Hepatic stellate cell (primary cell): Measurements from ENCODE around the gene TMEM144.
"Not testable (repeated sequence)": the region's sequence is repeated elsewhere in the genome, so short reads cannot be mapped to it uniquely, and the experiment has no call there.

ENCODE experiments used
- DNase-seq: peaks from one replicate; pipeline ENCODE4 v3.0.0; 2011; ENCODE audit warnings: low spot score

Gene TMEM144

DNA sequence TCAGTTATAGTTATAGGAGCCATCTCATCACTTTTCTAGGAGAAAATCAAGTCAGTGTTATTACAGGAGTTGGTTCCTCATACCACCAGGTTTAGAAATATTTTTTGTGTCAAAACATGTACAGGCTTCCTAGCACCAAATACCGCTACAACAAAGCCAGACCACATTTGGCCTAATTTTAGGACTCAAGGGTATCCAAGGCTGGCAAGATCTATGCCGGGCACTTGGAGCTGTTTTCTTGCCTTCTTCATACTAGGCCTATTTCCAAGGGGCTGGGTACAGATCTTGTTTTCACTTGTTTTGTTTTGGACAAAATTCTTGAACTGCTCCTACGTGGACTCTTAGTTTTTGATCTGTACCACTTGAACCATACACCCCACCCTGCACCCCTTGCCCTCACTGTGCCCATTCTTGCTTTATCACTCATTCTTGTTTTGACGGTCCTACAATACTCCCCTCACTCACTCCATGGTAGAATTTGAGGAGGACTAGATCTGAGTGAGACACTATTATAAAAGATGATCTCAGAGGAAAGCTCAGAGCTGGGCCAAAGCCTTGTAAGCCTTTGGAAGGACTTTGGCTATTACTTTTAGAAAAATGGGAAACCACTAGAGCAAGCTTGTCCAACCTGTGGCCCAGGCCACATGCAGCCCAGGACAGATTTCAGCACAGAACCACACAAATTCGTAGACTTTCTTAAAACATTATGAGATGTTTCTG lies 17.7 kb upstream of the TMEM144 start:
- DNase-seq: no peak

DNA sequence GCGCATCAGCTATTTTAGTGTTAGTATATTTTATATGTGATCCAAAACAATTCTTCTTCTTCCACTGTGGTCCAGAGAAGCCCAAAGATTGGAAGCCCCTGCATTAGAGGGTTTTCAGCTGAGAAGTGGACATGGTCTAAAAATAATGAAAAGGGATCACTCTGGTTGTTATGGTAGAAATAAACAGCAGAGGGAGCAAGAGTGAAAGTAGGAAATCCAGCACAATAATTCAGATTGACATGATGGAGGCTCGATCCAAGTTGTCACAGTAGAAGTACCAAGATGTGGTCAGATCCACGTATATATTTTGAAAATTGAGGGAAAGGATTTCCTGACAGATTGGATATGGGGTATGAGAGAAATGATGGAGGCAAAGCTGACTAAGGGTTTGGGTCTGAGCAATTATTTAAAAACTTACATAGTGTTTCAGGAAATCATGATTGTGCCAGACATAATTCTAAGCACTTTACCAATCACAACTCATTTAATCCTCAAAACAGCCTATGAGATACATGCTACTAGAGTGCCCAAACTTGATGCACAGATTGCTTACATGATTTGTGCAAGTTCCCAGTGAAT lies 17.0 kb upstream of the TMEM144 start:
- DNase-seq: no peak

DNA sequence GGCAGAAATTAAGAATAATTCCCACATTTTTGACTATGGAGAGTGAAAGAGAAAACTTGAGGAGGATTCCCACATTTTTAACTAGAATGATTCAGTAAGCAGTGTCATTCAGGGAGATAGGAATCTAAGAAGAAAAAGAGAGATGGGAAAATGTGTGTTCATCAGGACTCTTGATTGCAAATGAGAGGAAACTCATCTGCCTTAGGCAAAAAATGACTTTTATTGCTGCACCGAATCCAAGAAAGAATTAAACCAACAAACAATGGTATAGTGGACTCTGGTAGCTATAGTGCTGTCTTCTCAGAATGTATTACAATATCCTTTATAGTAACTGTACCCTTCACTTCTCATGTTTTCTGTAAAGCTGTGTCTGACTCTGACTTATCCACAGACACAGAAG lies 15.0 kb upstream of the TMEM144 start:
- DNase-seq: no peak

DNA sequence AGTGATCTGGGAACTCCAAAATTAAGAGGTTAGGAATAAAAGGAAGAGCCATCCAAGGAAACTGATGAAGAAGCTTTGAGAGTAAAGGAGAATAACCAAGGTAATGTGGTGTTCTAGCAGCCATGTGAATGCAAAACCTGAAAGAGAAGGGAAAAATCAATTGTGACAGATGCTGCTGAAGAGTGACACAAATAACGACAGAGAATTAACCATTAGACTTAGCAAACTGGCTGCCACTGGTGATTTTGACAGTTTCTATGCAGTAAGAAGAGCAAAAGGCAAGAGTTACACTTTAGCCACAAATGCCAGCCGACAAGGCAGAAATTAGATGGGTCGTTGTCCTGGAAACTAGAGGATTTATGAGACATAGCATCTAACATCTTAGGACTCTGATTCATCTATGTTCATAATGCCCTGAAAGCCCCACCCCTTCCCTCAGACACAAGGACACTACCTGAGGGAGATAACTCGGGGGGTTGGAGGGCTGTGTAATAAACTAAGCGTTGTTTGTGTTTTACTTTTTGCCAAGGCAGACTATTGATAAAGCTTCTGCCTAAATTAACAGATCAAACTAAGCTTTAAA lies 13.0 kb upstream of the TMEM144 start:
- no peak for DNase-seq

DNA sequence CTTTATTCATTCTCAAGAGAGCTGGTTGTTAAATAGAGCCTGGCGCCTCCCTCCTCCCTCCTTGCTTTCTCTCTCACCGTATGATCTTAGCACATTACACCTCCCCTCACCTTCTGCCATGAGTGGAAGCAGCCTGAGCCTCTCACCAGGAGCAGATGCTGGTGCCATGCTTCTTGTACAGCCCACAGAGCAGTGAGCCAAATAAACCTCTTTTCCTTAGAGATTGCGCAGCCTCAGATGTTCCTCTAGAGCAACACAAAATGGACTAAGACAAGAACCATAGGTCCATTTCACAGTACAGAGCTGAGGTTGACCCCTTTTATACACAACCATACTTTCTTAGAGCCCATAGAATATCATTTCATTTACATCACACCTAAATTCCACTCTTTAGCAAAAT lies 10.1 kb upstream of the TMEM144 start:
- no peak for DNase-seq

DNA sequence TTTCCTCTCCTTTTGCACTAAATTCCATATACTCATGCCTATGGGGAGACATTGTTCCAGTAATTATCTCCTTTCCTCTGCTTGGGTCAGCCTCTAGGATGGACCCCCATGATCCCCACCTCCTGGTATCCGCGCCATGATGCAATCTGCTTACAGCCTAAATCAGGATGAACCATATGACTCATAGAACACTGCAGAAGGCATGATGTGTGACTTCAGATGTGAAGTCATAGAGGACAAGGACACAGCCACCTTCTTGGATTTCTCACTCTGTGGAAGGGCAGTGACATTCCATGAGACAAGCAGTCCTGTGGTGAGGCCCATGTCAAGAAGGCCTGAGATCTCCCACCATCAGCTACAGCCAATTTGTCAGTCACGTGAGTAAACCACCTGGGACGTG lies 9.0 kb upstream of the TMEM144 start:
- DNase-seq: no peak

DNA sequence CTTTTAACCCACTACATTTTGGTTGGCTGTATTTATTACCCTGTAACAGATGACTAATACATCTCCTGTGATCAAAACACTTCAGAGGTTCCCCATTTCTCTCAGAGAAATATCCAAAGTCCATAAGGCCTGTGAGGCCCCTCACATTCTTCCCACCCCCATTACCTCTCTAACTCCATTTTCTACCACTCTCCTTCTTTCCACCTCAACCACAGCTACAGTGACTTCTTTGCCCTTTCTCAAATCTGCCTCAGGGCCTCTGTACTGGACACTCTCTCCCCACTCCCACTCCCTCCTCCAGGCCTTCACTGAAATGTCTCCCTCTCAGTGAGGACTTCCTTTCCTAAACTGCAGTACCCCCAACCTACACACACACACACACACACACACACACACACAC lies 8.4 kb upstream of the TMEM144 start:
- DNase-seq: no peak

DNA sequence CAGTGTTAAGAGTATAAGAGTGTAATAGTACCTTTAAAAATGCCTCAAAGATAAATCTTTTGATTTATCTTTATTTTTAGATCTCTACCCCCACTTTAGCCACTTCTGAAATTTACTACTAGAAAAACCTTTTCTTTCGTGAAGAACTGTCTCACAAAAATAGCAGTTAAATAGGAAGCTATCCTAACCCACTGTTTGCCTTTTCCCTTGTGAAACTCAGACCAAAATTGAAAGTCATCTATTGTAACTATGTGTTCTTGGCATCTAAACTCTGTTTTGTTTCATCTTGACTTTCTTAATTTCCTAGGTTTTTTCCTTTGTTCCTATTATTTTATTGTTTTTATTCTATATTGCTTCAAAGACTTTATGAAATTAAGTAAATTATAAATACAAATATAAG lies 7.8 kb upstream of the TMEM144 start:
- DNase-seq: no peak

DNA sequence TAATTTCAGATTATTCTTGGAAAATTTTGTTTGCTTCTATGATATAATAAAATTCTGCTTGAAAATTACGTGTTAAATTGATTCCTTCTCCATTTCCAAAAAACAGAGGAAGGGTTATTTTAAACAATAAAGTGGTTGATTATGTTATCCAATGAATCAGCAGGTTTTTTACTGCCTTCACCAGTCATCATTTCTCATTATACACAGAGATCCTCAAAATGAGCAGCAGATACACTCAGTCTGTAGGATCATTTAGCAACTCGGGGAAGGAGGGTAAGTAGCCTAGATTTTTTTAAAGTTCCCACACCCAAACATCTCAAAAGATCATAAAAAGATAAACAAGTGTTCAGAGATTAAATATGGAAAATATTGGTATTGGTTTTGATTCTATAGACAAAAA lies 6.8 kb upstream of the TMEM144 start:
- no peak for DNase-seq

DNA sequence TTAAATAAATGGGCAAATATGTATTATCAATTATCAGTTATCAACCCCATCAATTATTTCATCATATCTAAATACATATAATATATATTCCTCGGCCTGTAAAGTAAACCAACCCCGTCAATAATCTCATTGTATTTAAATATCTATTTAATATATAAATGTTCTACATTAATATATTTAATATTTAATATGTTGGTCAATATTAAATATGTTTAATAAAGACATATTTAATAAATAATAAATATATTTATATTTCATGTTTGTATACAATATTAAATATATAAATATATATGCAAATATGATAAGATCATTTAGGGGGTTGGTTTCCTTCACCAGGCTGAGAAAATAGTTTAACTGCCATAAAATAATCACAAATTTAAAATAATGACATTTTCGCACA lies 6.4 kb upstream of the TMEM144 start:
- no peak for DNase-seq

DNA sequence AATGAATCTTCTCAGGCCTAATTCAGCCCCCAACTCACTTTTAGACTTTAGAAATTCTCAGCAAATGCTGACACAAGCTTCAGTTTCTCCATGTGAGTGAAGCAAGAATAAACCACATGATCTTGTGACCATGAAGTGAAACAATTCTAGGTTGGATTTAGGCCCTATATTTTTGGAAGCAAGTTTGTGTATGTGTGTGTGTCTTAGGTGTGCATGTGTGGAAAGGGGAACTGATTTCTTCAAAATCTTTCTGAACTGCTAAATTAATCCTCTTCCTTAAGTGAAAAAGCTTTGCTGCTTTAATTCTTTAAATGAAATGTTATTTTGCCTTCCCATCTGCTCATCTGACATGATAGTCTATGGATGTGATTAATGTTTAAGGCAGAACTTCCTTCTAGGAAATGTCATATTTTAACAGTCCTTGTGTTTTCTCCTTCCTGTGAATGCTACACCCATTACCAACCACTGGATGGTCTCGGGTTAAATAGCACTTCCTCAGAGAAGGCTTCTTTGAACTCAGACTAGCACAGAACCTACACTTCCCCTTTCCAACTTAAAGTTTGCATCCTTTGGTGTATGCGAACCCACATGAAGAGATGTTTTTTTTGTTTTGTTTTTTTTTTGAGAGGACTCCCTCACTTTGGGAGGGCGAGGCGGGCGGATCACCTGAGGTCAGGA lies 1.2 kb upstream of the TMEM144 start:
- no peak for DNase-seq

DNA sequence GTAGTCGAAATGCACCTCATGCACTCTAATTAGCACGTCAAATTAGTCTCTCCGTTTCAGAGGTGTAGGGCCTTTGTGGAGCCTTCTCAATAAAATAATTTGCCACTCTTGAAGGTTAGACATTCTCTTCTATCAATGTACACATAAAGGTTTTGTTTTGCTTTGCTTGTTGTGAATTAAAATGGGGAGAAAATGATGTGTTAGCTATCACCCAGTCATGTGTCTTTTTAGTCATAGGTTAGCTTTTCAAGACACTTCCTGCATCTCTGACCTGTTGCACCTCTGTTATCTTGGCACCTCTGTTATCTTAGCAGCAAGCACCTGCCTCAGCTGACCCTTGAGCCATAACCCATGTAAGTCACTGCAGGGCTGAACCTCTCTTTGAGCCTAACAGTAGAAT lies 936 bp downstream of the TMEM144 start:
- no peak for DNase-seq

DNA sequence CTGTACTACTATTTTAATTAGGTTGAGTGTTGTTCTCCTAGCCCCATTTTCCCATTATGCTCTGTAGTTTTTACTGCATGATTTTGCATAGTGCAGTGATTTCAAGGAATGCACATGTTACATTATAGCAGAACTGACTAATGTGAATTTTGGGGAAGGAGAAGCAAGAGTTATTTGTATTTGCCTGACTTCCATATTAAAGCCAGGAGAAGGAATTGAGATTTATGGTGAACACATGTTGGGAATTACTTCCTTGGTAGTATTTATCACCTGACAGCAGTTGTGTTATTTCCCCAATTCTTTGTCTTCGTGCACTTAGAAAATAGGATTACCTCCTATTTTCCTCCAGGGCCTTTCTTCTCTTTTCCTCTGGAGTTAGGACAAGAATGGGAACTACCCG lies 3.2 kb downstream of the TMEM144 start:
- no peak for DNase-seq

DNA sequence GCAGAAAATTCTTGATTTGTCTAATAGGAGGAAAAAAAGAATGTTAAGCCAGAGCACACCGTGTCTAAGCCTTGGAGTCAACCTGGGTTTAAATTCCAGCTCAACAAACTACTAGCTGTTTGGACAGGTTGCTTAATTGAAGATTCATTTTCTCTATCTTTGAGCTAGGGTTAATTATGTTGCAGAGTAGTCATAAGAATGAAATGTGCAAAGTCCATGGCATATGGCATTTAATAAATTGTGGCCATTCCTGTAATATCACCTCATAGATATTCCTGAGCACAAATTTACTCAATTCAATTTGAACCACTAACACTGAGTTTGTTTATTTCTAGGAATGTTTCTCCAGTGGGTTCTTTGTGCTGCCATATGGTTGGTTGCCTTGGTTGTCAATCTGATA lies 4.6 kb downstream of the TMEM144 start:
- DNase-seq: no peak

DNA sequence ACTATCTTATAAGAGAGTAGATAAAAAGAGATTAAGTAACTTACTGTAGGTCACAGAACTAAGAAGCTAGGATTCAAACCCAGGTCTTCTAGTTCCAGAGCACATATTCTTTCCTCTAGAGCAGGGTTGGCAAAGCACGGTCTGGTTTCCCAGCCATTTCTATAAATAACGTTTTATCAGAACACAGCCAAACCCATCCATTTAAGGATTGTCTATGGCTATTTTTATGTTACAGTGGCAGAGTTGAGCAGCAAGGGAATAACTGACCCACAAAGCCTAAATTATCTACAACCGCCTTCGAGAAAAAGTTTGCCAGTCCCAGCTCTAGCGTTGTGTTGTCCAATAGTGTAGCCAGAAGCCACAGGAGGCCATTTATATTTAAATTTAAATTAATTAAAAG lies 7.5 kb downstream of the TMEM144 start:
- DNase-seq: no peak

DNA sequence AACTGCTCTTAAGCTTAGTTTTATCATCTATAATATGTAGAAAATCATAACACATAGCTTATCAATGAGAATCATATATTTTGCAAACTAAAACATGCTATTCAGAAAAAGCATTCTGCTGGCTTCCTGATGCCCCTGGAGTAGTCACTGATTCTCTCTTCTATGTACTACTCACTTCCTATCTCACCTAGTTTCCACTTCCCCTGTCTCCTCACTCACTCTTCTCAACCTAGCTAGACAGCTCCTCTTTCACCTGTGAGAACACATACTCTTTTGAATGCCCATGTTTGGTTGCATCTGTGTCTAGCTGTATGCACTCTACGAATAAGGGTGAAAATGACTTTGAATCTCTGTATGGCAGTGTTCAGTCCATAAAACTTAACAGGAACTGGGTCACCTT lies 9.3 kb downstream of the TMEM144 start:
- DNase-seq: no peak

DNA sequence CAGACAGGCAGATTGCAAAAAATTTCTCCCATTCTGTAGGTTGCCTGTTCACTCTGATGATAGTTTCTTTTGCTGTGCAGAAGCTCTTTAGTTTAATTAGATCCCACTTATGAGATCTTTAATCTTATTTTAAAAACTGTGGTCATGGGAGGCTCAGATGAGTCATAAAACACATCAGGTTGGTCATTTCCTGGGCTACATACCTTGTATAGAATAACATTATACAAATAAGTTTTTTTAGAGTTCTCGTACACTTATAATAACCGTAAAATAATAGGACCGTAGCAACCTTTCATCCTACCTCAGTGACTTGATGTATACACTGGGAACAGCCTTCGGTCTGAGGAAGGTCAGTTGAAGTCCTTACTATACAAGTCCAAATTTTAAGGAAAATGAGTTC lies 14.0 kb downstream of the TMEM144 start:
- DNase-seq: not testable (repeated sequence)

DNA sequence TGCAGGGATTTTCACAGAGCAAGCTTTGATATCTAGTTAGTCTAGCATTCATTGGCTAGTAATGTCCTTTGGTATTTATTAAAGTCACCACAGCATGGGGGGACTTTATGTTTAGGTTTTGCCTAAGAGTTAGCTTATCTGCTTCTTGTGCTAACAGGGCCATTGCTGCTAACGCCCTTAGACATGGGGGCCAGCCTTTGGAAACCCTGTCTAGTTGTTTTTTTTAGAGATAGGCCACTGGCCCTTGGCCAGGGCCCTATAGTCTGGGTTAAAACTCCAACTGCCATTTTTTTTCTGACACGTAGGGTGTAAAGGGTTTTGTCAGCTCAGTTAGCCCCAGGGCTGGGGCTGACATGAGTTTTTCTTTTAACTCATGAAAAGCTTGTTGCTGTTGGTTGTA lies 14.7 kb downstream of the TMEM144 start:
- not testable (repeated sequence) for DNase-seq

DNA sequence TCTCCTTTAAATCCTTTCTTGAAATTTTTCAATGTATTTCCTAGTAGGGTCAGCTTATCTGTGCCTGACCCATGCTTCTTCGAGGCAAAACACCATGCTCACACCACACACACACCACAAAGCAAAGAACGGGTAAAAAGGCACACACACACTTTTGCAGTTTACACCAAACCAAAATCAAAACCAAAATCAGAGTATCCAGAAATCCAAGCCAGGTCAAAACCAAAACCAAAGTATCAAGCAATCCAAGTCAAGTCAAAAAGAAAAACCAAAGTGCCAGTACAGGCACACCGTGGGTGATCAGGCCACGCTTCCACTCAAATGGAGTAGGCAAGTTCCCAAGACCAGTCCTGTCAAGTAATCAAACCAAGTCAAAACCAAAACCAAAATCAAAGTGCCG lies 17.6 kb downstream of the TMEM144 start:
- DNase-seq: not testable (repeated sequence)

DNA sequence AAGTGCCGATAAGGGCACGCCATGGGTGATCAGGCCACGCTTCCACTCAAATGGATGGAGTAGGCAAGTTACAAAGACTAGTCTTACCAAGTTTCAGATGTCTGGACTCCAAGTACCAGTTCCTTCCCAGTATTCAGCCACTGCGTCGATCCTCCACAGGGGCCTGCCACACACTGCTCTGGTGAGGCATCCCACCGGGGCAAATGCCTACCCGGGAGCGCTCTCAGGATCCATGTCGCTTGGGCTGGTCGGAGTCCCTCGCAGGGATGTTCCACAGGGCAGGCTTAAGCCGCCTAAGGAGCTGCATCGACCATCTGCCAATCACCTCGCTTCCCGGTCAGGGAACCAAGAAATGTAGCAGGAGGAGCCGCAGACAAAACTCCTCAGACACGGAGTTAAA lies 18.1 kb downstream of the TMEM144 start:
- DNase-seq: not testable (repeated sequence)

DNA sequence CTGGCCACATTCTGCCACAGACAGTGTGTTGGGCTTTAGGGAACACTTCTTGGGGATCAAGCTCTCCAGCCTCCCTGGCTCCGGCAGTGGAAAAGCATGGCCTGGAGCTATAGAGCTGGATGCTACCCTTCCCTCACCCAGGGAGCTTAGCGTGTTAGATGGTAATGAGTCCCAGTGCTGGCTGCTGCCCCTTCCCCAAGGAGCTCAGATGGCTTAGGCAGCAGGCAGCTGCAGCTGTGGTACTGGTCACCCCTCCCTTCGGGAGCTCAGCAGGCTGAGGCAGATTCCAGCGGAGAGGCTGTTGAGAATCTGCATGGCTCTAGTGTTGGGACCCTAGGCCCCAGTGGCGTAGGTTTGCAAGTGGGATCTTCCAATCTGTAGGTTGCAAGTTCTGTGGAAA lies 19.5 kb downstream of the TMEM144 start:
- DNase-seq: no peak

DNA sequence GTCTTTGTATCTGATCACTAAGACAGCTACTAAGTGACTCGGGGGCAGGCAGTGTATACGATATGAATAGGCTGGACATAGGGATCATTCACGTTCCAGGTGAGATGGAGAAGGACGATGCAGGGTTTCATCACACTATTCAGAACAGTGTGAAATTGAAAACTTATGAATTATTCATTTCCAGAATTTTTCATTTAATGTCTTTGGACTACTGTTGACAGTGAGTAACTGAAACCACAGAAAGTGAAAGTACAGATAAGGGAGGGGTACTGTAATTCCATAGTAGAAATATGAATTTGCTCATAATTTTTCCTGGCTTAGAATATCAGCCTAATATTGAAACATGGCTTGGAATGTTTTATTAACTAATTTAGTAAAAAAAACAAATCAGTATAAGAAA lies 24.4 kb downstream of the TMEM144 start:
- DNase-seq: no peak

DNA sequence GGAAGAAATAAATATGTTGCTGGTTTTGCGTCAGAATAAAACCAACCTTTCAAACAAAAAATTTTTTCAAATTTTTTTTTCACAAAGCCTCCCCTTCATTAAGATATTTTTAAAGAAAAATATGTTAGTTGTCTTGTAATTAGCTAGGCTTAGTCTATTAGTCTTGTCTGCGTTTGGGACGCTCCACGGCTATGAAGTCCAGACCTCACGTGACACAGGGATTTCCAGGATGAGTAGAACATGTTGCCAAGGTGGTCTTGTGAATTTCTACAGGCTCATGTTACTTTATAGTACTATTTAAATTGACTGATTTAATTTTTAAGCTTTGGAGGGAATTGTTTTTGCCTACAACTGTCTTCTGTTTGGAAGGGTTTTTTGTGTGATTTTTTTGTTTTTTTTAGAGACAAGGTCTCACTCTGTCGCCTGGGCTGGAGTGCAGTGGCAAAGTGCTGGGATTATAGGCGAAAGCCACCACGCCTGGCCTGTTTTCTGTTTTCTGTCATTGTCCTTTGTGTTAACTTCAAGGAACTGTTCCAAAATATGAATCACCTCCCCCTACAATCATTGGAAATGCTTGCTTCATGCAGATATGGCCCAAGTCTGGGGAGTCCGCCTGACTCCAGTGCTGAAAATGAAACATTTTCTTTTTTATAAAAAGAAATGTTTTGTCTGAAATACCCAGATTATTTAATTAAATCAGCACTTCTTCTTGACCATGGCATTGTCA lies 26.2 kb downstream of the TMEM144 start:
- DNase-seq: no peak
